Panc1 (cell line): ENCODE results near the gene STRN3. TPM values are rescaled to one million over a fixed set of nuclear protein-coding genes. Genes with fewer than 3 reads are reported as not detected.
"Not testable (repeated sequence)": the region's sequence is repeated elsewhere in the genome, so short reads cannot be mapped to it uniquely, and the experiment has no call there.

ENCODE experiments used
- ATAC-seq: fragments of 200-7000 bp; cut with Tn5 transposase; 2 replicates; pipeline ENCODE4 v1.9.1; 2020; ENCODE audit warnings: mild to moderate bottlenecking, moderate library complexity
- BruUV-seq: library from RNA; stranded (reverse); fragments of 400-500 nt; replicated peaks from 2 replicates; lab custom pipeline; 2021; lab: Mats Ljungman, UMichigan
- CTCF ChIA-PET: fragments of 300-600 bp; sonication (Branson Sonifier 250); formaldehyde crosslinking; loops from one replicate; lab custom pipeline; 2022; ENCODE audit warnings: antibody characterized with exemption; lab: Charles Lee
- POLR2A ChIA-PET: fragments of 300-600 bp; sonication (Branson Sonifier 250); formaldehyde crosslinking; loops from one replicate; lab custom pipeline; 2022; ENCODE audit warnings: antibody characterized with exemption; lab: Charles Lee
- DNase-seq: peaks from one replicate; pipeline ENCODE4 v3.0.0-alpha.2; 2010; ENCODE audit warnings: low read depth, low spot score
- H3K27ac ChIP-seq: 2 replicates; pipeline ENCODE4 v1.5.1; 2011; ENCODE audit warnings: mild to moderate bottlenecking, low read length, inconsistent platforms
- H3K27me3 ChIP-seq: fragments of 200-500 bp; sonication (Bioruptor generic); 2 replicates; pipeline ENCODE4 v1.6.0; 2014; ENCODE audit warnings: low read length, inconsistent platforms; ENCODE audit not compliant: control insufficient read depth, insufficient read depth
- H3K36me3 ChIP-seq: fragments of 200-500 bp; sonication (Bioruptor generic); 2 replicates; pipeline ENCODE4 v1.5.1; 2014; ENCODE audit warnings: inconsistent platforms, mild to moderate bottlenecking, low read length, moderate library complexity; ENCODE audit not compliant: control insufficient read depth, insufficient read depth
- H3K4me1 ChIP-seq: 2 replicates; pipeline ENCODE4 v1.5.1; 2011; ENCODE audit warnings: inconsistent platforms, mild to moderate bottlenecking, low read length, moderate library complexity; ENCODE audit not compliant: control insufficient read depth, insufficient read depth
- H3K4me3 ChIP-seq, 2 experiments: 2 replicates each; pipeline ENCODE4 v1.5.1; 2011 to 2012; ENCODE audit warnings: low read depth in 2 of 2, low read length in 2 of 2, mild to moderate bottlenecking in 2 of 2, inconsistent platforms in 1 of 2, moderate library complexity in 1 of 2
- H3K9me3 ChIP-seq: fragments of 200-500 bp; sonication (Bioruptor generic); 2 replicates; pipeline ENCODE4 v1.5.1; 2014; ENCODE audit warnings: low read depth, mild to moderate bottlenecking, inconsistent platforms, low read length, moderate library complexity; ENCODE audit not compliant: control insufficient read depth, insufficient read depth
- CTCF ChIP-seq: fragments of 450-650 bp; IDR thresholded peaks from 2 replicates; pipeline ENCODE4 v1.5.1; 2017; ENCODE audit warnings: mild to moderate bottlenecking
- POLR2AphosphoS5 ChIP-seq: IDR thresholded peaks from 2 replicates; pipeline ENCODE4 v1.6.1; 2012; ENCODE audit warnings: mild to moderate bottlenecking, low read depth, low read length, moderate library complexity
- REST ChIP-seq, 2 experiments: IDR thresholded peaks; 2 replicates each; pipeline ENCODE4 v1.6.1; 2011 to 2012; ENCODE audit warnings: low read depth in 2 of 2, control low read depth in 1 of 2, low read length in 1 of 2, mild to moderate bottlenecking in 1 of 2, moderate library complexity in 1 of 2; ENCODE audit not compliant: insufficient read depth in 1 of 2
- SIN3A ChIP-seq: IDR thresholded peaks from 2 replicates; pipeline ENCODE4 v1.6.1; 2012; ENCODE audit warnings: low read depth, mild to moderate bottlenecking, low read length, moderate library complexity, borderline replicate concordance; ENCODE audit not compliant: insufficient read depth
- TCF7L2 ChIP-seq: IDR thresholded peaks from 2 replicates; pipeline ENCODE4 v1.6.1; 2011; ENCODE audit warnings: mild to moderate bottlenecking, low read depth, low read length, inconsistent platforms
- in situ Hi-C: cut with HindIII; loops from 2 replicates; pipeline ENCODE4 v1.10.0; 2016; ENCODE audit warnings: low sequenced_read_pairs, low pct_unique_long_range_greater_than_20kb
- intact Hi-C: fragments of 100-400 bp; cut with micrococcal nuclease; formaldehyde crosslinking; loops from one replicate; pipeline ENCODE4 v1.10.0; 2022; ENCODE audit not compliant: unreplicated experiment
- total RNA-seq: library from RNA; stranded (reverse); gene quantifications from one replicate; pipeline ENCODE4 v1.2.1, GENCODE V29; 2021; ENCODE audit not compliant: unreplicated experiment

Gene STRN3
- total RNA-seq, 1 experiment from 2014 or later: 29.2 TPM

- no TSS peak for BruUV-seq
- Histone ChIP-seq H3K4me3 (no peak overlapping the region), H3K4me1 (no peaks in the 10 kb centered on the region), H3K36me3 (peaks cover 17% of the 10 kb centered on the region; the same call in 1 of the 2 replicates), H3K27ac (no peak overlapping the region), H3K27me3 (no peaks in the 10 kb centered on the region), H3K9me3 (no peaks in the 10 kb centered on the region)
- intact Hi-C loops: no loop called here
- in situ Hi-C loops: no loop called here
- ChIA-PET POLR2A (no interaction called here), CTCF (no interaction called here)
- ATAC-seq (no peak), DNase-seq (no peak)
- TF ChIP-seq CTCF: no peak
- TF ChIP-seq REST (IDR thresholded peaks at IDR 0.05; ENCODE audit: insufficient read depth in 1 of 2, low read depth in 2 of 2, low read length in 1 of 2): no peak
- no peak for TF ChIP-seq SIN3A
- no peak for TF ChIP-seq POLR2AphosphoS5
- no peak for TF ChIP-seq TCF7L2
Observed at GRCh38 chr14:30935445-30935844, 90.7 kb downstream of the STRN3 start.

DNA sequence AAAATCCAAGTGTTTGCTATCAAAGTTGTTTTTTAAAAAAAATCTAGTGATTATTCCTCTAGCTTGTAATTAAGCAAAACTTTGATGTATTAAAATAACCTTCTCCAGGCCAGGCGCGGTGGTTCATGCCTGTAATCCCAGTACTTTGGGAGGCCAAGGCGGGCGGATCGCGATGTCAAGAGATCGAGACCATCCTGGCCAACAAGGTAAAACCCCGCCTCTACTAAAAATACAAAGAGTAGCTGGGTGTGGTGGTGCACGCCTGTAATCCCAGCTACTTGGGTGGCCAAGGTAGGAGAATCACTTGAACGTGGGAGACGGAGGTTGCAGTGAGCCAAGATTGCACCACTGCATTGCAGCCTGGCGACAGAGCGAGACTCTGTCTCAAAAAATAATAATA, 92.2 kb downstream of the STRN3 start:
- peaks cover 17% of the 10 kb centered on the region; the same call in 1 of the 2 replicates for H3K36me3 ChIP-seq
- H3K27ac ChIP-seq, in situ Hi-C loops, H3K4me3 ChIP-seq, BruUV-seq, H3K27me3 ChIP-seq, H3K9me3 ChIP-seq, DNase-seq, POLR2A ChIA-PET, ATAC-seq, H3K4me1 ChIP-seq, CTCF ChIA-PET, intact Hi-C loops: not testable (repeated sequence)

DNA sequence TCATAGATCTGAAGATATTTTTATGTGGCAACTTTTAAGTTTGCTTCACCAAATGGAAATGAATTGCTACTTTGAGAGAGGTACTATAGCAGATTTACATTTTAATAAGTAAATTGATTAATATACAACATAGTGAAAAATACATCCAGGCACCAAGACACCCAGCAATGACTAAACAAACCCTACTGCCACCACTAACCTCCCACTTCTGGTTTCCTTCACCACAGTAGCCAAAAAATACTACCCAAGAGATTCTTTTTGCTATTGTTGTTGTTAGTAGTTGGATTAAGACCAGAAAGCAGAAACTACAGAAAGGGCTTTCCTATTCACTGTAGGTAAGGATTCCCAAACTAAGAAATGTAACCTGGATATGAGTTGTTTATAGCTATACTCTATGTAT, 97.7 kb downstream of the STRN3 start:
- in situ Hi-C loops (no loop called here), intact Hi-C loops (no loop called here)
- TSS peak; percentile 27 for BruUV-seq
- no peaks in the 10 kb centered on the region for H3K9me3 ChIP-seq
- CTCF ChIA-PET: no interaction called here
- no peak for TF ChIP-seq CTCF
- TF ChIP-seq SIN3A: no peak
- TF ChIP-seq POLR2AphosphoS5: no peak
- TF ChIP-seq REST (IDR thresholded peaks at IDR 0.05; ENCODE audit: insufficient read depth in 1 of 2, low read depth in 2 of 2, low read length in 1 of 2): no peak
- no peak for TF ChIP-seq TCF7L2
- peaks cover 10% of the 10 kb centered on the region for H3K36me3 ChIP-seq
- no peak for DNase-seq
- no peaks in the 10 kb centered on the region for H3K27me3 ChIP-seq
- H3K27ac ChIP-seq: no peak overlapping the region
- H3K4me1 ChIP-seq: no peaks in the 10 kb centered on the region
- POLR2A ChIA-PET: no interaction called here
- no peak for ATAC-seq
- no peak overlapping the region for H3K4me3 ChIP-seq
